HL-60/S4 treated with retinoic acid at 250 ng/mL for 4 days and 3 days (cell line): ENCODE data around the gene SIL1.
"Not testable (repeated sequence)": the region's sequence is repeated elsewhere in the genome, so short reads cannot be mapped to it uniquely, and the experiment has no call there.

Source experiments
- in situ Hi-C: fragments of 300-500 bp; cut with MboI; formaldehyde crosslinking; loops from 2 replicates; pipeline ENCODE4 v1.7.0; 2022; ENCODE audit warnings: low sequenced_read_pairs

The SIL1 gene

DNA sequence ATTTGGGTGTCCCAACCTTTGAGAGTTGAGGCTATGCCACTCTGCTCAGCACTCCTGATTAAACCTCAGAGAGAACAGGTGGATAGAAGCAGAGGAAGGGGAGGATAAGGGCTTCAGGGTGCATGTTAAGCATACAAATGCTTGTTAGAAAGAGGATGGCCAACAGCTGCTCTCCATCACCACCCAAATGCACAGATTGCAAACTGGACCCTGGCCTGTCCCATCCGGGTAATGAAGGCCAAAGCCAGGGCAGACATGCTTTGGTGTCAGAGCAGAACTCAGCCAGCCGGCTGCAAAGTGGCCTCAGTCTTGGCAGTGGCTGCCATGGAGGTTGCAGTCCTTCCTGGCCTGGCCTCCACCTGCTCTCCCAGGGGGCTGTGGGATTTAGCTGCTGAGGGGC, 84.3 kb downstream of the SIL1 start:
- in situ Hi-C loops = no loop called here

DNA sequence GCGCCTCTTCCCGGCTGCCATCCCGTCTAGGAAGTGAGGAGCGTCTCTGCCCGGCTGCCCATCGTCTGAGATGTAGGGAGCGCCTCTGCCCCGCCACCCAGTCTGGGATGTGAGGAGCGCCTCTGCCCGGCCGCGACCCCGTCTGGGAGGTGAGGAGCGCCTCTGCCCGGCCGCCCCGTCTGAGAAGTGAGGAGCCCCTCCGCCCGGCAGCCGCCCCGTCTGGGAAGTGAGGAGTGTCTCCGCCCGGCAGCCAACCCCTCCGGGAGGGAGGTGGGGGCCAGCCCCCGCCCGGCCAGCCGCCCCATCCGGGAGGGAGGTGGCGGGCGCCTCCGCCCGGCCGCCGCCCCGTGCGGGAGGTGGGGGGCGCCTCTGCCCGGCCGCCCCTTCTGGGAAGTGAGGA, 85.8 kb downstream of the SIL1 start:
- in situ Hi-C loops = not testable (repeated sequence)

DNA sequence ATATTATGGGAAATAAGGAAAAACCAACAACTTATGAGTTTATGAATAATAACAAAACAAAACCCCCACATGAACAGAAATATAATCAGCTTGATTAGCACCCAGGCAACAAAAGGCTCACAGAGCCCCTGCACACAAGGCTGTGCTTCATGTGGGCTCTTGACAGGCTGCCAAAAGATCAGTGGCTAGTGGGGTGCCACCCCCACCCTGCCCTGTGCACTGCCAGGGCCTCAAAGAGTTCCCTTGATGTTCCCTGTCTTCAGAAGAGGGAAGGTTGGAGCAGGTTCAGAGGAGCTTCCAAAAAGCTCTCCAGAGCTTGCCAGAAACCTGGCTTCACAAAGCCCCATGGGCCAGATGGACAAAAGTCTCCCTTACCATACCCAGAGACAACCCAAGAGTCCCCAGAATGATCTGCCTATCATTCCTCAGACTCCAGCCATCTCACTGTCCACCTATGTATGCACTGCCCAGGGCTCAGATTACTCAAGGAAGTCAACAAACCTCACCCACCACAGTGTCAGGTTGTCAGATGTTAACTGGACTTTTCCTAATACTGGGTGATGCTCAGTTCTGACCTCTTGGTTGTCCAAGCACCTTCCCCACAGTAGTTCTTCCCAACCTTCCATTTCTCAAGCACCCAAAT, 87.5 kb downstream of the SIL1 start:
- in situ Hi-C loops = no loop called here

DNA sequence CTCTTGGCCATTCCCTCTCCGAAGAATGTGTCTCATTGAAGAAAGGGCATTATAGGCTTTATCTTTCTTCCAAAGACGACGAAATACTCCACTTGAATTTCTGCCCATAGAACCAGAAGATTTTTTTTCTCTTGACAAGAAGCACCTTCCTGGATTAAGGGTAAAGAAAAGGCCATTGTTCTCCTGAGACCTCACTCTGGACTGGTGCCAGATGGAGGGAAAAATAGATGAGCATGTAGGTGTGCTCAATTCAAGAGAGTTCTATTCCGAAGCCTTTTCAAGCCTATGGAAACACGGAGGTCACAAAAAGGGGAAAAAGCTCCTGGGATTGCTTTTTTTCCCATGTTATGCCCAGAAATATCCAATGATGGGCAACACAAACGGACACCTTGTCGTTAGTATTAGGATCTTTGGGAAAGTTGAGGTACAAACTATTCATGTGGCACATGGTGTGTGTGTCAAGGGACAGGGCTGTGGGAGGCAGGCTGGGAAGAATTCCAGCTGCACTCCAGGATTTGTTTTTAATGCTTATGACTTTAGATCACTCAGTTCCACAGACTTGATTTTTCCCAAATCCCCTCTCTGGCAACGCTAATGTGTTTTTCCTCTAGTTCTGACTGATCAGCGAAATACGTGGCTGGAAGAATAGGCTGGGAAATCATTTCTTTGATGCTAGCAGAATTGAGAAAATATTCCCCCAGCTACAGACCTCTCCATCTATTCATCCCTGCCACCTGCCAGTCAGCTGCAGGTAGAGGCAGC, 89.9 kb downstream of the SIL1 start:
- in situ Hi-C loops = no loop called here

GRCh38 chr5:139105621-139106071, 92.5 kb downstream of the SIL1 start:
- in situ Hi-C loops = no loop called here

- in situ Hi-C loops = no loop called here
Observed at GRCh38 chr5:139104577-139105276, 93.4 kb downstream of the SIL1 start.

GRCh38 chr5:139103762-139104161, 94.4 kb downstream of the SIL1 start:
- in situ Hi-C loops = no loop called here

DNA sequence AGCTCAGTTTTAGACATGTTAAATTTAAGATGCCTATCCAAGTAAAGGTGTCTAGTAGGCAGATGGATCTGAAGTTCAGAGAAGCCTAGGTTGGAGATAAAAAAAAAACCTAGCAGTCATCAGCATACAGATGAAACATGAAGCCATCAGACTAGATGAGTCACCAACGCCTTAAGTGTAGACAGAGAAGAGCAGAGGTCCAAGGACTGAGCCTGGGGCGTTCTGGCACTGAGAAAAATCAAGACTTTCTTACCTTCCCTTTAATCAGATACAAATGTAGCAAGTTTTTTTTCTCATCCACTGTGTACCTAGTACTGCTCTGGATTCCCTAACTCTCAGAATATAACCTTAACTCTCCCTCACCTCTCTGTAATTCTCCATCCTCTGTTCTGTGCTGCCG, 97.3 kb downstream of the SIL1 start:
- in situ Hi-C loops = no loop called here

DNA sequence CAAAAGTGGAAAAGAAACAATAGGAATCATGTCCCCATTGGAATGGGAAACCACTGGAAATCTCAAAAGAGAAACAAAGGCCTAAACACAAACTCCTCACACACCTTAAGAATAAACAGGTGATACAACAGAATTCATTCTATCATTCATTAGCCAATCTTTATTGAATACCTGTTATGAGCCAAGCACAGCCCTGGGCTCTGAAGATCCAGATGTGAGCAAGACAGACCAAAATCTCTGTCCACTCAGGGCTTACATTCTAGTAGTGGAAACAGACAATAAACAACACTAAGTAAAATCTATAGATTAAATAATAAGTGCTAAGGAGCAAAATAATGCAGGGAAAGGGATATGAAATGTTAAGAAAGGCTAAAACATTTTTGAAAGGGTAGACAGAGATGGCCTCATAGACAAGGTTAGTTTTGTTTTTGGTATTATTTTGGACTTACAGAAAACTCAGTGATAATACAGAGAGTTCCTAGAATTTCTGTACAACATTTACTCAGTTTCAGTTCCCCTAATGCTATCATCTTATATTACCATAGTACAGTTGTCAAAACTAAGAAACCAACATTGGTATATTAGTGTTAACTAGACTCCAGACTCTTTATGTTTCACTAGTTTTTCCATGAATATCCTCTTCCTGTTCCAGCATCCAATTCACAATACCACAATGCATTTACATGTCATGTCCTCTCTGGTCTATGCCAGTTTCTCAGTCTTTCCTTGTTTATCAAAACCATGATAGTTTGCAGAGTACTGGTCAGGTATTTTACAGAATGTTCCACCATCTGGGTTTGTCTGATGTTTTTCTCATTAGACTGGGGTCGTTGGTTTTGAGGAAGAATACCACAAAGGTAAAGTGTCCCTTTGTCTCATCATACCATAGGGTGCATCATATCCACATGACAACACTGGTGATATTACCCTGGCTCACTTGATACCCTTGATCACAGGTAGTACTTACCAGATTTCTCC, 103.7 kb downstream of the SIL1 start:
- in situ Hi-C loops = no loop called here

DNA sequence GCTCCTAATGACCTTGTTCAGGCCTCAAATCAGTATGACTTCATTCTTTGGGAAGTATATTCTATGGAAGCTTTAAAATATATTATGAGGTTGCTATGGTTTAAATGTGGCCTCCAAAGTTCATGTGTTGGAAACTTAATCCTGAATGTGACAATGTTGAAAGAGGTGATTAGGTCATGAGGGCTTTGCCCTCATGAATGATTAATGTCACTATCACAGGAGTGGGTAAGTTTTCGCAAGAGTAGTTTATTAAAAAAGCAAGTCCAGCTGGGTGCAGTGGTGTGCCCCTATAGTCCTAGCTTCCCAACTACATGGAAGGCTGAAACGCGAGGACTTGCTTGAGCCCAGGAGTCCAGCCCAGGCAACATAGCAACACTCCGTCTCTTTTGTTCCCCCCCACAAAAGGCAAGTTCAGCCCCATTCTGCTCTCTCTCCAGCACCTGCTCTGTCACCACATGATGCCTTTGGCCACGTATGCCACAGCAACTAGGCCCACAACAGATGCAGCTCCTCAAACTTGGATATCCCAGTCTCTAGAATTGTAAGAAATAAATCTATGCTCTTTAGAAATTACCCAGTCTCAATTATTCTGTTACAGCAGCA, 105.3 kb downstream of the SIL1 start:
- in situ Hi-C loops = no loop called here

DNA sequence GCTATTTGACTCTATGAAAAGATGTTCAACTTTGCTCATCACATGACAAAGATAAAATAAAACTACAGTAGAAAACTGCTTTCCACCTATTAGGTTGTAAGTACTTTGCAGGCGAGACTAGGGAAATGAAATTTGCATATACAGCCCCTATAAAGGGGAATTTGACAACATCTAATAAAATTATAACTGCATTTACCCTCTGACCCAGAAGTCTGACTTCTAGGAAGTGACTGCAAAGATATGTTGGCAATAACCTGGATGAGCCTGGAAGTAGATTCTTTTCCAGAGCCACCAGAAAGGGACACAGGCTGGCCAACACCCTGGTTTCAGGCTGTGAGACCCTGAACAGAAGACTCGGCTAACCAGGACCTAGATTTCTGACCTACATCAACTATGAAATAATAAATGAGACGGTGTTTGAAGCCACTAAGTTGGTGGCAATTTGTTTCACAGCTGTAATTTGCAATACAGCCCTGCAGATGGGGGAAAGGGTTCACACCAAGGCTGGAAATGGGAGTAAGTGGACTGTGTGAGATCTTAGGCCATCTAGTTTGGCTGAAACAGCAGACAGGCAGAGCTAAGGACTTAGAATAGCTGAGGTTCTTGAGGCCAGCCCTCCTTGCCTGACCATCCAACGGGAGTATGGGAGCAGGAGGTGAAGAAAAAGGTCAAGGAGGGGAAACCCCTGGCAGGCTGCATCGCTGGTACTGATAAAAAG, 106.6 kb downstream of the SIL1 start:
- in situ Hi-C loops = no loop called here

DNA sequence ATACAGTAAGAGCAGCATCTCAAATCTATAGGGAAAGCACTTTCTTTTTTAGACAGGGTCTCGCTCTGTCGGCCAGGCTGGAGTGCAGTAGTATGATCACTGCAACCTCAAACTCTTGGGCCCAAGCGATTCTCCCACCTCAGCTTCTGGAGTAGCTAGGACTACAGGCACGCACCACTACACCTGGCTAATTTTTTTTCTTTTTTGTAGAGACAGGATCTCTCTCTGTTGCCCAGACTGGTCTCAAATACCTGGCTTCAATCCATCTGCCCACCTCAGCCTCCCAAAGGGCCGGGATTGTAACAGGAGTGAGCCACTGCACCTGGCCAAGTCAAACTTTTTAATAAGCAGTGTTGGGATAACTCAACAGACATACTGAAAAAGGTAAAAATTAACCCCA, 107.6 kb downstream of the SIL1 start:
- in situ Hi-C loops = no loop called here

- in situ Hi-C loops = no loop called here
Observed at GRCh38 chr5:139088024-139088423, 110.1 kb downstream of the SIL1 start.

GRCh38 chr5:139082813-139083498, 115.2 kb downstream of the SIL1 start:
- in situ Hi-C loops = no loop called here

- in situ Hi-C loops = no loop called here
Observed at GRCh38 chr5:139079991-139080610, 118.1 kb downstream of the SIL1 start.

- in situ Hi-C loops = no loop called here
Observed at GRCh38 chr5:139079225-139079990, 118.8 kb downstream of the SIL1 start.

DNA sequence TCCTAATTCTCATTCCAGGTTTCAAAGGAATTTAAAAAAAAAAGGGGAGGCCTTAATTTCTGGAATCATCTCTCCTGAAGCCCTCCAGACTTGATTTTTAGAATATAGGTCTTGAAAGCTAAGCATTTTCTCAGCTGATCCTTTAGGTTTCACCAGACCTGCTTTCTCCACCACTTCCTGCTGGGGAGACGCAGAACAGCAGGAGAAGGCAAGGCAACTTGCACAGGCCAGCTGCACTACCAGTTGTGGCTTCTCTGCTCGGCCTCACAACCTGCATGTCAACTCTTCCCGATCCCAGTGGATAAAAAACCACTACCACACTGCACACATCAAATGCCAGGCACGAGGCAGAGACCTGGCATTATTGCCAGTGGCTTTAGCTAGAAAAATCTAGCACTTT, 119.8 kb downstream of the SIL1 start:
- in situ Hi-C loops = no loop called here

DNA sequence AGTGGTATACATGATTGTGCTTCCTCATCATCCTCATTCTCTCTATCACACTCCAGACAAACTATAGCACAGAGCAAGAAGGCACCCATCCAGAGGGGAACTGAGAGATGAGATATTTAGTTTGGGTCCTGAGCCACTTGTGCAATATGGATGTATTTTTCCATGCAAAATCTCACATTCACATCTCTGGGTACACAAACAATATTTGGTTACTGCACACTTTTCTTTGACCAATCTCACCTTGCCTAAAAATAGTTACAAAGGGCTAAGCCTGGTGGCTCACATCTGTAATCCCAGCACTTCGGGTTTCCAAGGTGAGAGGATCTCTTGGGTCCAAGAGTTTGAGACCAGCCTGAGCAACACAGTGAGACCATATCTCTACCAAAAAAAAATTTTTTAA, 120.3 kb downstream of the SIL1 start:
- in situ Hi-C loops = no loop called here
